MG63 (cell line): ENCODE data around the gene BCL11A. TPM values are rescaled to one million over a fixed set of nuclear protein-coding genes. Genes with fewer than 3 reads are reported as not detected.

Experiments used
- DNase-seq: peaks from one replicate; pipeline ENCODE4 v3.0.0-alpha.2; 2020
- H3K27me3 ChIP-seq: fragments of 250-450 bp; sonication (Bioruptor Pico); 2 replicates; pipeline ENCODE4 v1.5.1; 2020; ENCODE audit warnings: mild to moderate bottlenecking, moderate library complexity
- H3K36me3 ChIP-seq: fragments of 250-450 bp; sonication (Bioruptor Pico); 2 replicates; pipeline ENCODE4 v1.5.1; 2020; ENCODE audit warnings: mild to moderate bottlenecking, moderate library complexity
- H3K4me3 ChIP-seq: fragments of 250-450 bp; sonication (Bioruptor Pico); 2 replicates; pipeline ENCODE4 v1.5.1; 2020; ENCODE audit warnings: mild to moderate bottlenecking, moderate library complexity
- H3K9me3 ChIP-seq: fragments of 250-450 bp; sonication (Bioruptor Pico); 2 replicates; pipeline ENCODE4 v1.5.1; 2020; ENCODE audit warnings: mild to moderate bottlenecking, moderate library complexity
- total RNA-seq: library from RNA; depleted of rRNA; stranded (reverse); fragments of >200 nt; shearing (Covaris generic); gene quantifications from 2 replicates; pipeline ENCODE4 v1.2.3, GENCODE V29; 2014; ENCODE audit warnings: low replicate concordance

BCL11A gene
- total RNA-seq, 1 experiment from 2014 or later = not detected

- DNase-seq = no peak
- no peaks in the 10 kb centered on the region for H3K36me3 ChIP-seq
- no peaks in the 10 kb centered on the region for H3K9me3 ChIP-seq
- H3K27me3 ChIP-seq = no peaks in the 10 kb centered on the region
- H3K4me3 ChIP-seq = no peak overlapping the region
Measured at GRCh38 chr2:60475123-60475830, 78.2 kb downstream of the BCL11A start.

- Histone ChIP-seq H3K9me3 (no peaks in the 10 kb centered on the region), H3K36me3 (no peaks in the 10 kb centered on the region)
- DNase-seq = no peak
Measured at GRCh38 chr2:60474301-60474700, 79.2 kb downstream of the BCL11A start.

GRCh38 chr2:60473546-60473945 is 79.9 kb downstream of the BCL11A start:
- Histone ChIP-seq H3K9me3 (no peaks in the 10 kb centered on the region), H3K36me3 (no peaks in the 10 kb centered on the region), H3K4me3 (no peak overlapping the region), H3K27me3 (no peaks in the 10 kb centered on the region)
- no peak for DNase-seq

More at GRCh38 chr2:60474301-60474700, 79.2 kb downstream of the BCL11A start:
- H3K27me3 ChIP-seq = no peaks in the 10 kb centered on the region
- no peak overlapping the region for H3K4me3 ChIP-seq

- Histone ChIP-seq H3K4me3 (no peak overlapping the region), H3K27me3 (no peaks in the 10 kb centered on the region), H3K36me3 (no peaks in the 10 kb centered on the region), H3K9me3 (no peaks in the 10 kb centered on the region)
- no peak for DNase-seq
Measured at GRCh38 chr2:60472663-60473289, 80.7 kb downstream of the BCL11A start.

- H3K27me3 ChIP-seq = no peaks in the 10 kb centered on the region
- DNase-seq = no peak
- H3K36me3 ChIP-seq = no peaks in the 10 kb centered on the region
- no peak overlapping the region for H3K4me3 ChIP-seq
- H3K9me3 ChIP-seq = no peaks in the 10 kb centered on the region
Measured at GRCh38 chr2:60472041-60472440, 81.4 kb downstream of the BCL11A start.

- Histone ChIP-seq H3K4me3 (no peak overlapping the region), H3K36me3 (no peaks in the 10 kb centered on the region), H3K9me3 (no peaks in the 10 kb centered on the region), H3K27me3 (no peaks in the 10 kb centered on the region)
- DNase-seq = no peak
Measured at GRCh38 chr2:60470340-60470739, 83.1 kb downstream of the BCL11A start.

- no peaks in the 10 kb centered on the region for H3K36me3 ChIP-seq
- no peaks in the 10 kb centered on the region for H3K9me3 ChIP-seq
- H3K27me3 ChIP-seq = no peaks in the 10 kb centered on the region
- H3K4me3 ChIP-seq = no peak overlapping the region
- DNase-seq = no peak
Measured at GRCh38 chr2:60469536-60470317, 83.7 kb downstream of the BCL11A start.

- no peaks in the 10 kb centered on the region for H3K36me3 ChIP-seq
- DNase-seq = peak; percentile 32
- no peak overlapping the region for H3K4me3 ChIP-seq
- no peaks in the 10 kb centered on the region for H3K9me3 ChIP-seq
- no peaks in the 10 kb centered on the region for H3K27me3 ChIP-seq
Measured at GRCh38 chr2:60468382-60469085, 84.9 kb downstream of the BCL11A start.

- Histone ChIP-seq H3K9me3 (no peaks in the 10 kb centered on the region), H3K4me3 (no peak overlapping the region), H3K36me3 (no peaks in the 10 kb centered on the region), H3K27me3 (no peaks in the 10 kb centered on the region)
- DNase-seq = no peak
Measured at GRCh38 chr2:60466161-60466702, 87.2 kb downstream of the BCL11A start.

GRCh38 chr2:60465736-60466135 is 87.7 kb downstream of the BCL11A start:
- H3K36me3 ChIP-seq = no peaks in the 10 kb centered on the region
- no peak for DNase-seq

GRCh38 chr2:60463249-60463648 is 90.2 kb downstream of the BCL11A start:
- no peaks in the 10 kb centered on the region for H3K36me3 ChIP-seq
- no peak overlapping the region for H3K4me3 ChIP-seq
- no peak for DNase-seq
- H3K27me3 ChIP-seq = no peaks in the 10 kb centered on the region
- H3K9me3 ChIP-seq = no peaks in the 10 kb centered on the region

More at GRCh38 chr2:60465736-60466135, 87.7 kb downstream of the BCL11A start:
- H3K9me3 ChIP-seq = no peaks in the 10 kb centered on the region
- no peaks in the 10 kb centered on the region for H3K27me3 ChIP-seq
- H3K4me3 ChIP-seq = no peak overlapping the region

GRCh38 chr2:60461421-60462108 is 91.9 kb downstream of the BCL11A start:
- Histone ChIP-seq H3K4me3 (no peak overlapping the region), H3K9me3 (no peaks in the 10 kb centered on the region)

GRCh38 chr2:60460577-60461420 is 92.7 kb downstream of the BCL11A start:
- Histone ChIP-seq H3K4me3 (no peak overlapping the region), H3K36me3 (no peaks in the 10 kb centered on the region), H3K27me3 (no peaks in the 10 kb centered on the region), H3K9me3 (no peaks in the 10 kb centered on the region)
- DNase-seq = no peak

More at GRCh38 chr2:60461421-60462108, 91.9 kb downstream of the BCL11A start:
- Histone ChIP-seq H3K27me3 (no peaks in the 10 kb centered on the region), H3K36me3 (no peaks in the 10 kb centered on the region)
- no peak for DNase-seq

GRCh38 chr2:60459851-60460250 is 93.6 kb downstream of the BCL11A start:
- DNase-seq = no peak
- Histone ChIP-seq H3K4me3 (no peak overlapping the region), H3K9me3 (no peaks in the 10 kb centered on the region), H3K27me3 (no peaks in the 10 kb centered on the region), H3K36me3 (no peaks in the 10 kb centered on the region)

GRCh38 chr2:60456115-60456770 is 97.2 kb downstream of the BCL11A start:
- DNase-seq = no peak
- Histone ChIP-seq H3K36me3 (no peaks in the 10 kb centered on the region), H3K27me3 (no peaks in the 10 kb centered on the region), H3K9me3 (no peaks in the 10 kb centered on the region), H3K4me3 (no peak overlapping the region)
